Upper lobe of left lung (tissue), 4 donors: Measurements from ENCODE around the gene ACAT2.
"Not testable (repeated sequence)": the region's sequence is repeated elsewhere in the genome, so short reads cannot be mapped to it uniquely, and the experiment has no call there.

Experiments used
- EP300 ChIP-seq, 4 donors: sonication (generic); formaldehyde crosslinking; IDR thresholded peaks; one replicate each; pipeline ENCODE4 v1.5.1; 2017; ENCODE audit warnings: antibody characterized with exemption in 4 of 4, control low read depth in 2 of 4
- POLR2A ChIP-seq, 4 donors: fragments of 450-650 bp; IDR thresholded peaks; one replicate each; pipeline ENCODE4 v1.5.1; 2016 to 2017; ENCODE audit warnings: antibody characterized with exemption in 4 of 4, mild to moderate bottlenecking in 2 of 4
- POLR2AphosphoS5 ChIP-seq, 2 donors: sonication (generic); formaldehyde crosslinking; IDR thresholded peaks; one replicate each; pipeline ENCODE4 v1.5.1; 2017; ENCODE audit warnings: antibody characterized with exemption in 2 of 2
- TF ChIP-seq, protein P1 (sequence below), 6 experiments: fragments of 450-650 bp in 4 of 6; fragments of 200-600 bp in 2 of 6; sonication (generic) in 2 of 6; IDR thresholded peaks; one replicate each; pipeline ENCODE4 v1.5.1; 2016 to 2019; ENCODE audit warnings: antibody characterized with exemption in 6 of 6

DNA sequence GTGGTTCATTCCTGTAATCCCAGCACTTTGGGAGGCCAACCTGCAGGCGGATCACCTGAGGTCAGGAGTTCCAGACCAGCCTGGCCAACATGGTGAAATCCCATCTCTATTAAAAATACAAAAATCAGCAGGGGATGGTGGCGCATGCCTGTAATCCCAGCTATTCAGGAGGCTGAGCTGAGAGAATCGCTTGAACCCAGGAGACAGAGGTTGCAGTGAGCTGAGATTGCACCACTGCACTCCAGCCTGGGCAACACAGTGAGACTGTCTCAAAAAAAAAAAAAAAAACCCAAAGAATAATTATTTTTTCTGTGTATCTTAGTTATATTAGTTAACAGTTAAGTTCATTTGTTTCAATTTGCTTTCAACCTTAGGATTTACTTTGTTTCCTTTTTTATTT, 36.6 kb upstream of the ACAT2 start:
- TF ChIP-seq, protein P1, sequence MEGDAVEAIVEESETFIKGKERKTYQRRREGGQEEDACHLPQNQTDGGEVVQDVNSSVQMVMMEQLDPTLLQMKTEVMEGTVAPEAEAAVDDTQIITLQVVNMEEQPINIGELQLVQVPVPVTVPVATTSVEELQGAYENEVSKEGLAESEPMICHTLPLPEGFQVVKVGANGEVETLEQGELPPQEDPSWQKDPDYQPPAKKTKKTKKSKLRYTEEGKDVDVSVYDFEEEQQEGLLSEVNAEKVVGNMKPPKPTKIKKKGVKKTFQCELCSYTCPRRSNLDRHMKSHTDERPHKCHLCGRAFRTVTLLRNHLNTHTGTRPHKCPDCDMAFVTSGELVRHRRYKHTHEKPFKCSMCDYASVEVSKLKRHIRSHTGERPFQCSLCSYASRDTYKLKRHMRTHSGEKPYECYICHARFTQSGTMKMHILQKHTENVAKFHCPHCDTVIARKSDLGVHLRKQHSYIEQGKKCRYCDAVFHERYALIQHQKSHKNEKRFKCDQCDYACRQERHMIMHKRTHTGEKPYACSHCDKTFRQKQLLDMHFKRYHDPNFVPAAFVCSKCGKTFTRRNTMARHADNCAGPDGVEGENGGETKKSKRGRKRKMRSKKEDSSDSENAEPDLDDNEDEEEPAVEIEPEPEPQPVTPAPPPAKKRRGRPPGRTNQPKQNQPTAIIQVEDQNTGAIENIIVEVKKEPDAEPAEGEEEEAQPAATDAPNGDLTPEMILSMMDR (IDR thresholded peaks at IDR 0.05) = not testable (repeated sequence)
- TF ChIP-seq POLR2AphosphoS5, POLR2A, EP300 (IDR thresholded peaks at IDR 0.05): not testable (repeated sequence)
